ENCODE data around the gene FPR1.

Gene FPR1

GRCh38 chr19:51703575-51704515 lies 47.8 kb downstream of the FPR1 start:
- peak; percentile 95 for DNase-seq

- DNase-seq = no peak
Measured at GRCh38 chr19:51702825-51703574, 48.7 kb downstream of the FPR1 start.

- DNase-seq = no peak
Measured at GRCh38 chr19:51702103-51702824, 49.4 kb downstream of the FPR1 start.

- DNase-seq = no peak
Measured at GRCh38 chr19:51701468-51702100, 50.1 kb downstream of the FPR1 start.

- no peak for DNase-seq
Measured at GRCh38 chr19:51699170-51699569, 52.5 kb downstream of the FPR1 start.

- DNase-seq = no peak
Measured at GRCh38 chr19:51698296-51698695, 53.4 kb downstream of the FPR1 start.

GRCh38 chr19:51697169-51697776 lies 54.4 kb downstream of the FPR1 start:
- no peak for DNase-seq

GRCh38 chr19:51696606-51697005 lies 55.1 kb downstream of the FPR1 start:
- no peak for DNase-seq

All from central memory CD4-positive, alpha-beta T cell (primary cell).